ENCODE results near the gene CATSPERB.

DNA sequence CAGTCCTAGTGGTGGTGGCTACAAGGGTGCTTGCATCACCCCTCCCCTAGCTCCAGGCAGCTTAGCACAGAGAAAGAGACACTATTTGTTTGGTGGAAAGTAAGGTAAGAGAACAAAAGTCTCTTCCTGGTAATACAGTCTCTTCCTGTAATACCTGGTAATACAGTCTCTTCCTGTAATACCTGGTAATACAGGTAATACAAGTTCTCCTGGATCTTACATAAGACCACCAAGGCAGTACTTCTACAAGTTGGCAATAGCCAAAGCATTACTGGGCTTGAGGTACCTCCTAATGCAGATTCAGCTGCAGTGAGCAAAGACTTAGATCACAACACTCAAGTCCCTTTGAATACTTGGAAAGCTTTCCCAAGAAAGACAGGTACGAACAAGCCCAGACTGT lies 77.0 kb downstream of the CATSPERB start:
- TF ChIP-seq POLR2A (IDR thresholded peaks at IDR 0.05) (no peak), POLR2AphosphoS5 (IDR thresholded peaks at IDR 0.05) (no peak)
- TF ChIP-seq, protein P1, sequence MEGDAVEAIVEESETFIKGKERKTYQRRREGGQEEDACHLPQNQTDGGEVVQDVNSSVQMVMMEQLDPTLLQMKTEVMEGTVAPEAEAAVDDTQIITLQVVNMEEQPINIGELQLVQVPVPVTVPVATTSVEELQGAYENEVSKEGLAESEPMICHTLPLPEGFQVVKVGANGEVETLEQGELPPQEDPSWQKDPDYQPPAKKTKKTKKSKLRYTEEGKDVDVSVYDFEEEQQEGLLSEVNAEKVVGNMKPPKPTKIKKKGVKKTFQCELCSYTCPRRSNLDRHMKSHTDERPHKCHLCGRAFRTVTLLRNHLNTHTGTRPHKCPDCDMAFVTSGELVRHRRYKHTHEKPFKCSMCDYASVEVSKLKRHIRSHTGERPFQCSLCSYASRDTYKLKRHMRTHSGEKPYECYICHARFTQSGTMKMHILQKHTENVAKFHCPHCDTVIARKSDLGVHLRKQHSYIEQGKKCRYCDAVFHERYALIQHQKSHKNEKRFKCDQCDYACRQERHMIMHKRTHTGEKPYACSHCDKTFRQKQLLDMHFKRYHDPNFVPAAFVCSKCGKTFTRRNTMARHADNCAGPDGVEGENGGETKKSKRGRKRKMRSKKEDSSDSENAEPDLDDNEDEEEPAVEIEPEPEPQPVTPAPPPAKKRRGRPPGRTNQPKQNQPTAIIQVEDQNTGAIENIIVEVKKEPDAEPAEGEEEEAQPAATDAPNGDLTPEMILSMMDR (IDR thresholded peaks at IDR 0.05): no peak

Data from stomach (tissue), 4 donors.